ENCODE results near the gene CRISPLD2.

The CRISPLD2 gene

GRCh38 chr16:84948851-84949610, 129.2 kb downstream of the CRISPLD2 start:
- TF ChIP-seq CTCF (conservative IDR thresholded peaks at IDR 0.05; ENCODE audit: low read depth): no peak
- no peak overlapping the region for H3K27ac ChIP-seq
- POLR2A ChIA-PET (ENCODE audit: low non-redundant PET): no interaction called here
- CTCF ChIA-PET: no interaction called here
- no peak for DNase-seq (ENCODE audit: low spot score)

GRCh38 chr16:84949772-84950436, 130.1 kb downstream of the CRISPLD2 start:
- H3K27ac ChIP-seq: no peak overlapping the region
- no peak for DNase-seq (ENCODE audit: low spot score)
- CTCF ChIA-PET: no interaction called here
- TF ChIP-seq CTCF (conservative IDR thresholded peaks at IDR 0.05; ENCODE audit: low read depth): no peak
- POLR2A ChIA-PET (ENCODE audit: low non-redundant PET): no interaction called here

GRCh38 chr16:84950906-84951305, 131.1 kb downstream of the CRISPLD2 start:
- ChIA-PET CTCF (interaction anchor here (0.5 to 3.4 kb wide), 4 partner anchors 17 to 334 kb away, joined by 4 to 30 read pairs (median 17); no protein-coding TSS in a partner anchor), POLR2A (ENCODE audit: low non-redundant PET) (no interaction called here)
- no peak; the same call in 1 of the 2 replicates for TF ChIP-seq CTCF (conservative IDR thresholded peaks at IDR 0.05; ENCODE audit: low read depth)
- DNase-seq (ENCODE audit: low spot score): no peak
- no peak overlapping the region for H3K27ac ChIP-seq

- no peak overlapping the region for H3K27ac ChIP-seq
- ChIA-PET POLR2A (ENCODE audit: low non-redundant PET) (no interaction called here), CTCF (interaction anchor here (0.6 to 3.4 kb wide), 23 partner anchors 9 to 442 kb away, joined by 3 to 30 read pairs (median 4); no protein-coding TSS in a partner anchor)
- DNase-seq (ENCODE audit: low spot score): peak; percentile 77
- peak; percentile 84 for TF ChIP-seq CTCF (conservative IDR thresholded peaks at IDR 0.05; ENCODE audit: low read depth)
Measured at GRCh38 chr16:84952335-84953189, 132.8 kb downstream of the CRISPLD2 start.

GRCh38 chr16:84953190-84953746, 133.5 kb downstream of the CRISPLD2 start:
- no peak for DNase-seq (ENCODE audit: low spot score)
- ChIA-PET POLR2A (ENCODE audit: low non-redundant PET) (no interaction called here), CTCF (interaction anchor here (0.6 to 3.4 kb wide), 5 partner anchors 9 to 632 kb away, joined by 3 to 30 read pairs (median 4); no protein-coding TSS in a partner anchor)
- no peak overlapping the region for H3K27ac ChIP-seq
- no peak for TF ChIP-seq CTCF (conservative IDR thresholded peaks at IDR 0.05; ENCODE audit: low read depth)

- no peak for TF ChIP-seq CTCF (conservative IDR thresholded peaks at IDR 0.05; ENCODE audit: low read depth)
- CTCF ChIA-PET: no interaction called here
Measured at GRCh38 chr16:84955427-84955826, 135.6 kb downstream of the CRISPLD2 start.

More at GRCh38 chr16:84955427-84955826, 135.6 kb downstream of the CRISPLD2 start:
- no peak for DNase-seq (ENCODE audit: low spot score)
- H3K27ac ChIP-seq: no peak overlapping the region
- POLR2A ChIA-PET (ENCODE audit: low non-redundant PET): no interaction called here
